Measurements from ENCODE around the gene GLG1. TPM values are rescaled to one million over a fixed set of nuclear protein-coding genes. Genes with fewer than 3 reads are reported as not detected.

Gene GLG1
- total RNA-seq, 1 donor = 191 TPM

- H3K27ac ChIP-seq (ENCODE audit: low read depth, low read length) = no peak overlapping the region
- H3K4me1 ChIP-seq (ENCODE audit: insufficient read depth, low read length) = no peaks in the 10 kb centered on the region
- peaks cover 6% of the 10 kb centered on the region for H3K79me2 ChIP-seq (ENCODE audit: insufficient read depth, low read length)
- peaks cover 3% of the 10 kb centered on the region for H4K20me1 ChIP-seq (ENCODE audit: insufficient read depth, low read length)
- H3K27me3 ChIP-seq (ENCODE audit: insufficient read depth, low read length) = no peaks in the 10 kb centered on the region
- no peak for TF ChIP-seq CTCF (IDR thresholded peaks at IDR 0.05; ENCODE audit: extremely low read depth, low read depth, low read length)
- H3K36me3 ChIP-seq (ENCODE audit: insufficient read depth, low read length) = peaks cover 37% of the 10 kb centered on the region
- no peak overlapping the region for H2AFZ ChIP-seq (ENCODE audit: low read length)
- no peaks in the 10 kb centered on the region for H3K9me3 ChIP-seq (ENCODE audit: low read depth, low read length)
- no peak overlapping the region for H3K4me3 ChIP-seq (ENCODE audit: insufficient read depth, low read length)
- no peak overlapping the region for H3K4me2 ChIP-seq (ENCODE audit: insufficient read depth, low read length)
- DNase-seq (ENCODE audit: insufficient read length, low spot score, missing footprints) = no peak
Measured at GRCh38 chr16:74487634-74488495, 119.0 kb downstream of the GLG1 start.

- Histone ChIP-seq H4K20me1 (ENCODE audit: insufficient read depth, low read length) (peaks cover 3% of the 10 kb centered on the region), H2AFZ (ENCODE audit: low read length) (no peak overlapping the region), H3K4me2 (ENCODE audit: insufficient read depth, low read length) (no peak overlapping the region), H3K27me3 (ENCODE audit: insufficient read depth, low read length) (no peaks in the 10 kb centered on the region), H3K36me3 (ENCODE audit: insufficient read depth, low read length) (peaks cover 31% of the 10 kb centered on the region), H3K27ac (ENCODE audit: low read depth, low read length) (no peak overlapping the region), H3K4me1 (ENCODE audit: insufficient read depth, low read length) (no peaks in the 10 kb centered on the region), H3K79me2 (ENCODE audit: insufficient read depth, low read length) (peaks cover 6% of the 10 kb centered on the region), H3K9me3 (ENCODE audit: low read depth, low read length) (no peaks in the 10 kb centered on the region), H3K4me3 (ENCODE audit: insufficient read depth, low read length) (no peak overlapping the region)
- TF ChIP-seq CTCF (IDR thresholded peaks at IDR 0.05; ENCODE audit: extremely low read depth, low read depth, low read length) = no peak
- DNase-seq (ENCODE audit: insufficient read length, low spot score, missing footprints) = no peak
Measured at GRCh38 chr16:74485916-74486315, 121.0 kb downstream of the GLG1 start.

- DNase-seq (ENCODE audit: insufficient read length, low spot score, missing footprints) = peak; percentile 66
- H3K4me2 ChIP-seq (ENCODE audit: insufficient read depth, low read length) = peak overlapping the region; percentile 35
- H3K4me1 ChIP-seq (ENCODE audit: insufficient read depth, low read length) = peaks cover 11% of the 10 kb centered on the region
Measured at GRCh38 chr16:74480150-74481029, 126.5 kb downstream of the GLG1 start.

More at GRCh38 chr16:74480150-74481029, 126.5 kb downstream of the GLG1 start:
- no peak for TF ChIP-seq CTCF (IDR thresholded peaks at IDR 0.05; ENCODE audit: extremely low read depth, low read depth, low read length)
- no peak overlapping the region for H2AFZ ChIP-seq (ENCODE audit: low read length)
- no peaks in the 10 kb centered on the region for H3K79me2 ChIP-seq (ENCODE audit: insufficient read depth, low read length)
- peaks cover 46% of the 10 kb centered on the region for H3K36me3 ChIP-seq (ENCODE audit: insufficient read depth, low read length)
- no peak overlapping the region for H3K4me3 ChIP-seq (ENCODE audit: insufficient read depth, low read length)
- H3K27me3 ChIP-seq (ENCODE audit: insufficient read depth, low read length) = no peaks in the 10 kb centered on the region
- H3K27ac ChIP-seq (ENCODE audit: low read depth, low read length) = no peak overlapping the region
- H4K20me1 ChIP-seq (ENCODE audit: insufficient read depth, low read length) = peaks cover 3% of the 10 kb centered on the region
- no peaks in the 10 kb centered on the region for H3K9me3 ChIP-seq (ENCODE audit: low read depth, low read length)
